Measurements from ENCODE around the gene DNHD1. TPM values are rescaled to one million over a fixed set of nuclear protein-coding genes. Genes with fewer than 3 reads are reported as not detected.

Gene DNHD1
- total and polyA plus RNA-seq, 2 of the 8 experiments (the other 6 are each of a cell fraction or from before 2014, with no cell fraction given) = 5.0 to 6.8 TPM

DNA sequence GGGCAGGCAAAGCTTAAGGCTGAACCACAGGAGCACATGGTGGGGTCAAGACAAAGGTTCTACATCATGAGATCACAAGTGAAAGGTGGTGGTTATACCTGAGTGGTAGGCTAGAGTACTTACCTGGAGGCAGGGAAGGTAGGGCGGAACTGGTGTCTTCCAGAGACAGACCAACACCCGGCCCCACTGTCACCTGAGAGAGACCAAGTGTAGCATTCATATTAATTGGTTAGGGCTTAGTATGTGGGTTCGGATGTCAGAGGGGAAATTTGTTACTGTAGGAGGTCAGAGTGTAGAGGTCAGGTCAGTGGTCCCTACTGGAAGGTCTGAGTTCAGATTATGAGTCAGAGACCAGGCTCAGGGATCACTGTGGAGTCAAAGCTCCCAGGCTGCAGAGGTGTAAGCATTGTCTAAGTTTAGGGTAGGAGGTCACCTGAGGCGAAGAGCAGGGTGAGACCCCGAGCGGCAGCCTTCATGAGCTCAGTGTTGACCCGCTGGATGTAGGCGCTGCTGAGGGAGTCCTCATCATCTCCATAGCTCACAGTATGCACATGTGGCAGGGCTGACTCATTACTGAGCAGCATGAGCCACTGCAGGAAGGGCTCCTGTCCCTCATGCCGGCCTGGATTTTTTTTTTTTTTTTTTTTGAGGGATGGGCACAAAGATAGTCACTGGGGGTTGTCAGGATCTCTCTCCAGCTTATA, 119.0 kb downstream of the DNHD1 start:
- no peaks in the 10 kb centered on the region; the same call in none of the 2 replicates for H3K79me1 ChIP-seq (ENCODE audit: low read depth, low read length)
- H3K14ac ChIP-seq (ENCODE audit: insufficient read length) = no peak overlapping the region
- H3K23ac ChIP-seq (ENCODE audit: insufficient read length) = no peak overlapping the region
- H2BK120ac ChIP-seq (replicated peaks; ENCODE audit: low read depth, low read length) = no peak overlapping the region
- FAIRE-seq (no peak), DNase-seq (ENCODE audit: low read depth in 1 of 2, low spot score in 2 of 2) (no peak)
- no peak overlapping the region for H2AK5ac ChIP-seq (ENCODE audit: low read depth, low read length)
- no peak overlapping the region for H4K5ac ChIP-seq (ENCODE audit: insufficient read length, low read depth, low read length)
- H3K27me3 ChIP-seq (replicated peaks in 1 of 4; ENCODE audit: control insufficient read depth in 3 of 4, extremely low read depth in 1 of 4, insufficient read depth in 3 of 4, low read length in 3 of 4) = no peaks in the 10 kb centered on the region
- no peak overlapping the region for H2AFZ ChIP-seq (ENCODE audit: low read length)
- H2BK20ac ChIP-seq (ENCODE audit: low read length) = no peak overlapping the region
- H3K4me3 ChIP-seq (ENCODE audit: extremely low read depth in 1 of 4, insufficient read depth in 2 of 4, low read depth in 3 of 4, low read length in 4 of 4) = no peak overlapping the region
- no peak overlapping the region for H2BK12ac ChIP-seq (ENCODE audit: low read depth, low read length)
- ChIA-PET CTCF (ENCODE audit: partially characterized antibody) (interaction anchor here (0.6 to 1.6 kb wide), 4 partner anchors 64 to 237 kb away, joined by 3 to 4 read pairs (median 4); partner anchors contain the start of gene MRPL17), POLR2A (ENCODE audit: partially characterized antibody) (interaction anchor here (0.9 to 1.0 kb wide), 3 partner anchors 9 to 147 kb away, joined by 3 to 7 read pairs (median 3); no protein-coding TSS in a partner anchor)
- no peak overlapping the region for H2BK15ac ChIP-seq (ENCODE audit: low read length)
- H3K9me3 ChIP-seq (ENCODE audit: insufficient read depth in 2 of 2, low read depth in 1 of 2, low read length in 1 of 2) = no peaks in the 10 kb centered on the region
- H4K20me1 ChIP-seq (replicated peaks in 1 of 2; ENCODE audit: control insufficient read depth in 1 of 2, insufficient read depth in 2 of 2, low read length in 2 of 2) = no peaks in the 10 kb centered on the region
- H2BK5ac ChIP-seq (ENCODE audit: low read depth, low read length) = no peak overlapping the region
- no peak overlapping the region for H3K4me2 ChIP-seq (ENCODE audit: insufficient read depth in 1 of 2, low read depth in 2 of 2, low read length in 2 of 2)
- peaks cover 0 to 14% of the 10 kb centered on the region in 2 experiments; a peak in 2 of 4 replicates for H3K79me2 ChIP-seq (ENCODE audit: control insufficient read depth in 1 of 2, insufficient read depth in 2 of 2, low read length in 2 of 2)
- H3K56ac ChIP-seq (replicated peaks; ENCODE audit: insufficient read length, low read depth, low read length) = no peak overlapping the region
- H3K4ac ChIP-seq (replicated peaks; ENCODE audit: insufficient read length, low read depth, low read length) = no peak overlapping the region
- no peak overlapping the region for H4K91ac ChIP-seq (replicated peaks; ENCODE audit: insufficient read length, low read length)
- H3K36me3 ChIP-seq (ENCODE audit: control insufficient read depth in 2 of 4, insufficient read depth in 4 of 4, low read length in 3 of 4) = peaks cover under 1 to 5% (median 2%) of the 10 kb centered on the region in 4 experiments; a peak in 5 of 8 replicates
- H4K8ac ChIP-seq (ENCODE audit: extremely low read depth, insufficient read depth, low read length) = no peak overlapping the region
- no peak overlapping the region for H3K27ac ChIP-seq (ENCODE audit: low read depth, low read length)
- 91% methylated on average over 9 of the region's 9 CpGs; no CpG with 5 or more reads in 1 of the 2 experiments for WGBS, 2 experiments (ENCODE audit: extremely low coverage in 1 of 2, insufficient coverage in 1 of 2, insufficient read length in 1 of 2, insufficient replicate concordance in 2 of 2, low coverage in 1 of 2, low lambda C conversion rate in 2 of 2, missing lambda C conversion rate in 1 of 2)
- H3K4me1 ChIP-seq (replicated peaks in 1 of 4; ENCODE audit: control insufficient read depth in 3 of 4, insufficient read depth in 4 of 4, low read length in 3 of 4) = peaks cover 2 to 13% (median 5%) of the 10 kb centered on the region in 4 experiments; a peak in 6 of 7 replicates
- H3K23me2 ChIP-seq (ENCODE audit: low read depth, low read length) = peaks cover 17% of the 10 kb centered on the region
- H3K18ac ChIP-seq (ENCODE audit: extremely low read depth, low read length) = no peak overlapping the region
- no peak overlapping the region for H3K9ac ChIP-seq (replicated peaks in 1 of 4; ENCODE audit: extremely low read depth in 1 of 4, low read depth in 3 of 4, low read length in 3 of 4)
- TF ChIP-seq CHD1 (IDR thresholded peaks at IDR 0.05; ENCODE audit: low read depth, low read length) (no peak), ATF3 (IDR thresholded peaks at IDR 0.05; ENCODE audit: insufficient read depth, low read depth, low read length) (no peak), POLR2AphosphoS5 (IDR thresholded peaks at IDR 0.05; ENCODE audit: low read depth, low read length) (no peak), SP4 (IDR thresholded peaks at IDR 0.05; ENCODE audit: low read length) (no peak), BACH1 (IDR thresholded peaks at IDR 0.05; ENCODE audit: low read length) (no peak), TAF7 (optimal IDR thresholded peaks at IDR 0.05; ENCODE audit: borderline replicate concordance, low read depth, low read length) (no peak), ZNF274 (IDR thresholded peaks at IDR 0.05; ENCODE audit: borderline replicate concordance, extremely low read depth, low read length) (no peak), HDAC2 (IDR thresholded peaks at IDR 0.05; ENCODE audit: borderline replicate concordance in 1 of 2, low read depth in 2 of 2, low read length in 2 of 2) (no peak), SUZ12 (IDR thresholded peaks at IDR 0.05; ENCODE audit: low read length) (no peak), SP2 (IDR thresholded peaks at IDR 0.05; ENCODE audit: low read length) (no peak), ASH2L (IDR thresholded peaks at IDR 0.05; ENCODE audit: low read length) (no peak)

All from H1 (cell line).